Measurements from ENCODE around the gene IL1RL2.

Gene IL1RL2

DNA sequence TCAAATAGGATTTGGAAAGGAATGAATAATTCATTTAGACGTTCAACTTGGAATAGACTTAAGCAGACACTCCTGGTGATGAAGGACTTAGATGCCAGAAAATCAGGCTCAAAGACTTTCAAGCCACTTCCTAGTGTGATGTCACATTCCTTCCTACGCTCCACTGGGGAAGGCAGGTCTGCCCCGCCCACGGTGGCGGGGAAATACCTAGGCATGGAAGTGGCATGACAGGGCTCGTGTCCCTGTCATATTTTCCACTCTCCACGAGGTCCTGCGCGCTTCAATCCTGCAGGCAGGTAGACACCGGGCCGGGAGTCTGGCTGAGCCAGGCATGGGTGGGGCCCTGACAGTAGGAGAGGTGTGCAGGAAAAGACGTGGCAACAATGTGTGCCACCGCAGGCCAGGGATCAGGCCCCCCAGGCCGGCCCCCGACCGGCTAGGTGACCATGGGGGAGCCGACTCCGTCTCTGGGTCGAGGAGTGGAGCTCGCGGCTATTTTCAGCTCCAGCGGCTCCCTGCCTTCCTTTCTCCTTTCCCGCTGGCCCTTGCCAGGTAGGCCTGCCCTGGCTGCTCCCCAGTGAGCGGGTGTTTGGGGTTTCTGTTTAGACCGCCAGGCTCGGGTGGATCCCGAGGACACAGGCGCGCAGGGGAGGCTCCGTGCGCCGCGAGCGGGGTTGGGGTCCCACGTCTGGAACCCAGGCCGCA is at the start of gene IL1RL2:
Gene IL1RL2 (plus strand): TSS at position 233 of the 705 bp plus-strand sequence. CDS start 845 bp downstream, outside the sequence.
- DNase-seq = no peak
- no peak for TF ChIP-seq GATA1 (IDR thresholded peaks at IDR 0.05; ENCODE audit: low read depth, low read length)
- TF ChIP-seq POLR2A (IDR thresholded peaks at IDR 0.05; ENCODE audit: low read length) = no peak

DNA sequence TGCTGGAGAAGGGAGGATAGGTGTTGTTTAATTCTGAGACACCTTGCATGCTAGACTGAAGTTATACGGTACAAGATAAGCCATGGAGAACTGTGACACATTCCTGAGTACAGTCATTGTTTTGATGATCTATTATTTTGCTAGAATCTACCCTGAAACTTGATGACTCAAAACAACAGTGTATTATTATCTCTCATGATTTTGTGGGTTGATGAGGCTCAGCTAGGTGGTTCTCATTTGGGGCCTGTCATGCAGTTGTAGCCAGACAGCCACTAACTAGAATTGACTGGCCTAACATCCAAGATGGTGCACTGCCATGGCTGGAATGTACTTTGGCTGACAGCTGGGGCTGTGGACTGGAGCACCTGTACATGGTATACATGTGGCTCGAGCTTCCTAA is 49.7 kb upstream of the IL1RL2 start:
- no peak for TF ChIP-seq POLR2A (IDR thresholded peaks at IDR 0.05; ENCODE audit: low read length)
- no peak for TF ChIP-seq GATA1 (IDR thresholded peaks at IDR 0.05; ENCODE audit: low read depth, low read length)

DNA sequence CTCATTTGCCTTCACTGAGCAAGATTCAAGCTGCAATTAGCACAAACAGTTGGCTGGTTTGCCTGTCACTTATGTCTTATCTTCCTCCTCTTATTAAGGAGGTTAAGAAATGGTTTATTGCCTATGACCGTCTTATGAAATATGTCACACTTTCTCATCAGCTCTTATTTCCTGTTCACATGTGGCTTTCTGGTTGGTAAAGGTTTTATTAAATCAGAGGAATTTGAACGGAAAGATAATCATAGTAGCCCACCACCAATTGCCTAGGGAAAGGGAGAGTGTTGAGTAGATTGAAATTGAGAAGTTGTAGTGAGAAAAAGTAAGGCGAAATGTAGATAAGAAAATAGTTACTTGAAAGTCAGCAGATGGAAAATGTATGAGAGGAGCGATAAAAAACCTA is 48.5 kb upstream of the IL1RL2 start:
- DNase-seq = no peak
- TF ChIP-seq POLR2A (IDR thresholded peaks at IDR 0.05; ENCODE audit: low read length) = no peak
- no peak for TF ChIP-seq GATA1 (IDR thresholded peaks at IDR 0.05; ENCODE audit: low read depth, low read length)

More for the DNA sequence above, 49.7 kb upstream of the IL1RL2 start:
- no peak for DNase-seq

DNA sequence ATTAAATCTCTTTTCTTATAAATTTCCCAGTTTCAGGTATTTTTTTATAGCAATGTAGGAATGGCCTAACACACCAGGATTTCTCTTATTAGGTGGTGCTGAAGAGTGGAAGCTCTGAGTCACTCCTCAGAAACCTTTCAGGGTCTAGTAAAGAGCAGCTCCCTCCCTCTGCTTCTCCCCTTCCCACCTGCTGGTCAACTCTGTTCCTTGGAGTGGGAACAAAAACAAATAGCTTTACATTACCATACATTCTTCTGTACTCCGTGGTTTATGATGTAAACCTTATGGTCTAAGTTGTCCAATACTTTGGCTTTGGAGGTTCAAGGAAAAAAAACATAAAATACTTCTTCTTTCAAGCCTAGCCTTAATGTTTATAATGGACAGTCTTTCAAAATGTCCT is 47.0 kb upstream of the IL1RL2 start:
- TF ChIP-seq GATA1 (IDR thresholded peaks at IDR 0.05; ENCODE audit: low read depth, low read length) (no peak), POLR2A (IDR thresholded peaks at IDR 0.05; ENCODE audit: low read length) (no peak)

DNA sequence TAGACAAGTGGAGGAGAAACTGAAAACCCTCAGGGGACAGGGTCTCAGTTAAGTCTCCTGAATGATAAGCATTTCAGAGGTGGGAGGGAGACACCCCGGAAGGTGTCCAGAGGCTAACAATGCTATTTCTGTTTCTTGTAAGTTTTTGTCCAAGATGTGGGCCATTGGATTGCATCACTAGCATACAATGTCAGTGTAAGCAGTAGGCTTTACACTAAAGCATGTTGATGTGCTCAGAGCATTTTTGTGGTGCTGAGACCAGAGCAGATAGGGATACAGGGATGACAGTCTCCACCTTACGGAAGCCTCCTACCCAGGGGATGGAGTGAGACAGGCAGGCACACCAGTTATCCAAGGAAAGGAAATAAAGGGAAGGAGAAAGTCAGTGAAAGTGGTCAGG is 46.4 kb upstream of the IL1RL2 start:
- DNase-seq = no peak
- TF ChIP-seq GATA1 (IDR thresholded peaks at IDR 0.05; ENCODE audit: low read depth, low read length) (no peak), POLR2A (IDR thresholded peaks at IDR 0.05; ENCODE audit: low read length) (no peak)

More for the DNA sequence above, 47.0 kb upstream of the IL1RL2 start:
- no peak for DNase-seq

DNA sequence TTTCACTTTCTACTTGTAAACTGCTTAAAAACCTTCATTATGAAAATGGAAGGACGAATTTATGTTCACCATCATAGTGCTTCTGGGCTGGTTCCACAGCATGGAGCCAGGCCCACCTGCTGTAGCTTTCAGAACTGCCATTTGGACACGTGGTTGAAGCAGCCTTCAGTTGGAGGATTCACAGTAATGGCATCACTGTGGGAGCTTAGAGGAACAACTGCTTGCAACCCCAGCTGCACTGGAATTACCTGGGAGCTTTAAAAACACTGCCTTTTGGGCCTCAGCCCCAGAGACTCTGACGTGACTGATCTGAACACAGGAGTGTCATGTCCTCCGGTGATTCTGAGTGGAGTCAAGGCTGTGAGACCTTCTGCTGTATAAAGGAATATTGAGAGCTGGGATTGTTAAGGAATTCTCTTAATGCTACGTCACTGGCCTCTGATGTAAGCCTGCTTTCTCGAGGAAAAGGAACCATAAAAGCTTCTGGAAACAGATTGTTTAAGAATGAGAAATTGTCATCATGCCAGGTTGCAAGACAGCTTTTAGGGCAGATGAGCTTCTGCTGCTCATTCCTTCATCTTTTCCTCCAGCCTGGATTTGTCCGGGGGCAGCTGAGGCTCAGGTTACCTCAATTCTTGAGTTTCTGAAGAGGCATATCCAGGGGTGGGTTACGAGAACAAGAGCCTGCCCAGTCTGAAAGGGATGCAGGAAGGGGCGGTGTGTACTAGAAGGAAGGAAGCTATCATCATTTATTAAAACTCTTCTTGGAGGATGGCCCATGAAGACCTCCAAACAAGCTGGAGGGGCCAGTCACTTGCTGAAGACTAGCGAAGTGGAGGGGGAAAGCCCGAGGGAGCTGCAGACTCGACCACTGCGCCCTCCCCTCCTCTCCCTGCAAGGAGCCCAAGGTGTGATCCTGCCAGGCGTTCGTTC is 45.5 kb upstream of the IL1RL2 start:
- TF ChIP-seq GATA1 (IDR thresholded peaks at IDR 0.05; ENCODE audit: low read depth, low read length) = no peak
- no peak for TF ChIP-seq POLR2A (IDR thresholded peaks at IDR 0.05; ENCODE audit: low read length)
- DNase-seq = no peak

DNA sequence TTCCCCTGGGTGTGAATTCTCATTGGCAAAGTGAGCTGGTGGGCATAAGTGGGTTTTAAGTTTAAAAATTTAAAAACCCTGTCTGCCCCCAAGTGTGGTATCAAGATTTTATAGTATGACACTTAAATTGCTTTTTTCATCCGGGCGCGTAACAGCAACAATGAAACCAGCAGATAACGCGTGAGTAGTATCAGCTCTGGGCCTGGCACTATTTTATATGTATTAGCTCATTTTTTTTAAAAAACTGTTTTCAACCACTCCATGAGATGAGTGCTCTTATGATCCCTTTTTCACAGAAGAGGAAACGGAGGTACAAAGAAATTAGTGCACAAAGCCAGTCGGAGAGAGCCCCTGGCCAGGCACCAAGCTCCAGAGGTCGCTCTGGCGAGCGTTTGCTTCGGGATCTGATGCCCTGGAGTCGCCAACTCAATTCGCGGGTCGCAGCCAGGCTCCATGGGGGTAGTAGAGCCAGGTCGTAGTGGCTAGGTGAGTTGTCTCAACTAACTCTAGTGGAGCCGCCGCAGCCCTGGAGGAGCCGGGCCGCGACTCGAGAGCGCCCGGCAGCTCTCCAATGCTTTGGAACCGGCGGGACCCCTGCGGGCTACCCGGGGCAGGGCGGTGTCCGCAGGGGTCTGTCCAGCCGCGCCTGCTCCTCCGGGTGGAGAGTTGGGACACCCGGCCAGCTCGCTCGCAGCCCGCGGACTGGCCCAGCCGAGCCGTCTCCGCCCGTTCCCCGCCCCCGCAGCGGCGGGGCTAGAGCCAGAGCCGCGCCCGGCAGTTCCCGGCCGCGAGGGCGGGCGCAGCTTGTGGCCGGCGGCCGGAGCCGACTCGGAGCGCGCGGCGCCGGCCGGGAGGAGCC is 44.6 kb upstream of the IL1RL2 start, which contains the start of gene IL1R1:
Gene IL1R1 (plus strand): TSS at position 777 of the 859 bp plus-strand sequence. CDS start 14,979 bp downstream, outside the sequence.
- TF ChIP-seq GATA1 (IDR thresholded peaks at IDR 0.05; ENCODE audit: low read depth, low read length) (no peak), POLR2A (IDR thresholded peaks at IDR 0.05; ENCODE audit: low read length) (no peak)
- peak; percentile 29 to 36 for DNase-seq

DNA sequence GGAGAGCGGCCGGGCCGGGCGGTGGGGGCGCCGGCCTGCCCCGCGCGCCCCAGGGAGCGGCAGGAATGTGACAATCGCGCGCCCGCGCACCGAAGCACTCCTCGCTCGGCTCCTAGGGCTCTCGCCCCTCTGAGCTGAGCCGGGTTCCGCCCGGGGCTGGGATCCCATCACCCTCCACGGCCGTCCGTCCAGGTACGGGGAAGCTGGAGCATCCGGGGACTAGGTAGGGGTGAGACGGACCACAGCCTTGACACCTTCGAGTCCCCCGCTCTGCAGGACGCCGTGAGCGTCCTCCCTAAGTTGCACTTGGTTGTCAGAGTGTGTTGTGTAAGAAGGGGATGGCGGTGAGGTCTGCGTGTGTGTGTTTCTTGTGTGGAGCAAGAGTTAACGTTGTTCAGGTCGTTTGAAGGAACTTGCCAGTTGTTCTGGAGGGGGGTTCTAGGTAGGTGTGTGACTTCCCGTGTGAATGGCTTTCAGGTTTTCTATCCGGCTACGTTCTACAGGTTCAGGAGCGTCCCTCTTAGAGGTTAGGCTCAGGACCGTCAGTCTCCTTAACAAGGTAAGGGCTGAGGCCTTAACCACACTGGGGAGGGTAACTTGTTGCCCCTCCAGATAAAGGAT is 43.9 kb upstream of the IL1RL2 start:
- no peak for DNase-seq
- no peak for TF ChIP-seq GATA1 (IDR thresholded peaks at IDR 0.05; ENCODE audit: low read depth, low read length)
- TF ChIP-seq POLR2A (IDR thresholded peaks at IDR 0.05; ENCODE audit: low read length) = no peak

DNA sequence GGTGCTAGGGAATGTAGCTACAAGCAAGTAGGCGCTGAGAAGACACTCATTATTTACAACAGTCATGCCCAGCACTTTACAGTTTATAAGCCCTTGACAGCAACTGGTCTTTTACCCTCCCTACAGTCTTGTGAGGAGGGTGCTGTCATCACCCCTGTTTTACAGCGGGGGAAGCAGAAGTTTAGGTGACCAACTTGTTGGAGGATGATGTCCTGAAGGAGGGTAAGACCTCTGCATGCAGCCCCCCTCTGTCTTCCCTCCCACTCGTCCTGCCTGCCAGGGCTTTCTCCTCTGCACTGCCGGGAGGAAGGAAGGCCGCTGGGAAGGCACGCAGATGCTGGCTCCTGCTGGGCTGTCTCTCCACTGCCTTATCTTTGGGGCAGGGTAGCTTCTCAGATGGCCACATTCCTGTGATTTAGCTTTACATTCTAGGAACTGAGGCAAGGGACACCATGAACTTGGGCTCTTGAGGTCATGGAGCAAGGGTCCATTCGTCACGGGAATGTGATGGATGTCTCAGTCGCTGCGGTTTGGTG is 43.3 kb upstream of the IL1RL2 start:
- TF ChIP-seq POLR2A (IDR thresholded peaks at IDR 0.05; ENCODE audit: low read length) (no peak), GATA1 (IDR thresholded peaks at IDR 0.05; ENCODE audit: low read depth, low read length) (no peak)
- DNase-seq = no peak

DNA sequence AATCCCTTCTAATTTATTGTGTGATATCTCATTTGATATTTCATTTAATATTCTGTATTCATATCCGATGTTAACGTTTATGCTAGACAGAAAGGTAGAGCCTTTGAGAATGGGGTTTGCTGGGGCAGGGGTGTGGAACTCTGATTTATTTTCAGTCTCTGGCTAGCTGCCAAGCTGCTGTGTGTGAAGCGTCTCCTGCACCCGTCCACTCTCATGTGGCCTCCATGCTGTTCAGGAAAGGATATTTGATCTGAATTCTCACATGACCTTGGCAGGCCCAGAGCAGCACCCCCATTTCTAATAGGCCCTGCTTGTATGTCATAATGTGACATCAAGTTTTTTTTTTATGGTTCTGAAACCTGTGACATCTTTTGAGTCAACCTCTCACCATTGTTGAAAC is 42.7 kb upstream of the IL1RL2 start:
- DNase-seq = no peak
- TF ChIP-seq GATA1 (IDR thresholded peaks at IDR 0.05; ENCODE audit: low read depth, low read length) (no peak), POLR2A (IDR thresholded peaks at IDR 0.05; ENCODE audit: low read length) (no peak)

DNA sequence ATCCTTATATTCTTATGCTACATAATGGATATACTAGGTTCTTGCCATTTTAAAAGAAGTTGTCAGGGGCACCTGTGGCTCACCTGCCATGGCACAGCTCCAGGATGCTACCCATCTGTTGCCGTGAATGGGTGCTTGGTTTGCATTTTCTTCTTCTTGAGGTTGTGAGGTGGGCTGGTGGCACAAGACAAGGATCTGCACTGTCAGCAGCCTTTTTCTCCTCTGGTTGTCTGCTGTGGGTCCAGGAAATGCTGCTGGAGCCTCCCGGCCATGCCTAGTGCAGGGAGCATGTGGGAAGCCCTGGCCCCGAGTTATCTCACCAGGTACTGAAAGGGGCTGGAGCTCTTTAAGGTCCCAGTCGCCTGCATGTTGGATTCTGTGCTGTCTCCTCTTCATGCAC is 41.7 kb upstream of the IL1RL2 start:
- TF ChIP-seq POLR2A (IDR thresholded peaks at IDR 0.05; ENCODE audit: low read length) (no peak), GATA1 (IDR thresholded peaks at IDR 0.05; ENCODE audit: low read depth, low read length) (no peak)
- DNase-seq = no peak

DNA sequence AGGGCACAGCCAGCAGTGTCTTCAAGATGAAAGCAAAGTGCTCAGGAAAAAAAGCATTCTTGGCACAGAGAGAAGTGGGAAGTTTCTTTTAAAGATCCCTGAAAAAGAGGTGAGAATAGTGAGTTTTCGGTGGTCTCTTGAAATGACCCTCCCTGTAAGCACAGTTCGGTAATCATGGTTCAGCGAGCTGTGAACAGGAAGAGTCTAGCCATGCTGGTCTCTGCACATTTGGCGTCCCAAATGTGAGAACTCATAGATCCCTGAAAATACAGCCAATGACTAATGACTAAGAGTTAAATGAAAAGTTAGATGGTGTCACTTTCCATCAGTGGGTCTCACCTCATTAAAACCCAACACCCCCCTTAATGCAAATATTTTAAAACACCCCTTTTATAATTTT is 40.9 kb upstream of the IL1RL2 start:
- TF ChIP-seq GATA1 (IDR thresholded peaks at IDR 0.05; ENCODE audit: low read depth, low read length) (no peak), POLR2A (IDR thresholded peaks at IDR 0.05; ENCODE audit: low read length) (no peak)
- DNase-seq = no peak

DNA sequence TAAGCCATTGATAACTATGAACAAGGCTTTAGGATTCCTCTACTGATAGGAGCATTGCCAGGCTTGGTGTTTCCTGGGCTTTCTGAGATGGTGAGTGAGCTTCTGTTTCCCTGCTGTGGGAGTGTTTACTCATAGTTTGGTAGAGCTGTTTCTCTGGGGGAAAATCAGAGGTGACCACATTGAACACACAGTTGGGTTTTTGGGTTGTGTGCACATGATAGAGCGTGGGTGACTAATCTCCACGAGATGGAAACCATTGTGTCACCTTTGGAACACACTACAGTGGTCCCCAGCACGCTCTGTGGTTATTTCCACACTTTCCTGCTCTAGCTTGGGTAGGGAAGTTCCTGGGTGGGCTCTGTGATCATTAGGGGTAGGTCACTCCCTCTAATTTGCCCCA is 38.9 kb upstream of the IL1RL2 start:
- no peak for DNase-seq
- no peak for TF ChIP-seq POLR2A (IDR thresholded peaks at IDR 0.05; ENCODE audit: low read length)
- TF ChIP-seq GATA1 (IDR thresholded peaks at IDR 0.05; ENCODE audit: low read depth, low read length) = no peak
